ENCODE measurements around the gene VWC2. TPM values are rescaled to one million over a fixed set of nuclear protein-coding genes. Genes with fewer than 3 reads are reported as not detected.

Gene VWC2
- total and polyA plus RNA-seq, 2 donors (not counting 1 experiment from before 2014, with no cell fraction given) = not detected

- Histone ChIP-seq H3K9ac (ENCODE audit: low read length) (no peak overlapping the region), H3K27ac (ENCODE audit: low read length in 2 of 2) (no peak overlapping the region), H3K79me2 (ENCODE audit: control insufficient read depth, insufficient read depth, low read length) (no peaks in the 10 kb centered on the region), H4K20me1 (ENCODE audit: control insufficient read depth, insufficient read depth, low read length, poor library complexity, severe bottlenecking) (no peaks in the 10 kb centered on the region), H3K4me2 (replicated peaks; ENCODE audit: low read depth, low read length, poor library complexity, severe bottlenecking) (no peak overlapping the region), H3K27me3 (replicated peaks in 1 of 4; ENCODE audit: control extremely low read depth in 1 of 4, control insufficient read depth in 3 of 4, insufficient read depth in 4 of 4, low read length in 3 of 4) (no peaks in the 10 kb centered on the region), H3K4me1 (ENCODE audit: control insufficient read depth in 2 of 2, insufficient read depth in 2 of 2, low read length in 2 of 2) (no peaks in the 10 kb centered on the region), H2AFZ (ENCODE audit: insufficient read depth, low read depth, low read length, poor library complexity, severe bottlenecking) (no peak overlapping the region), H3K9me3 (ENCODE audit: control extremely low read depth in 1 of 3, control insufficient read depth in 2 of 3, insufficient read depth in 1 of 3, low read length in 2 of 3) (no peaks in the 10 kb centered on the region), H3K36me3 (replicated peaks in 1 of 2; ENCODE audit: control extremely low read depth in 1 of 2, control insufficient read depth in 1 of 2, extremely low read depth in 1 of 2, insufficient read depth in 2 of 2, low read length in 1 of 2) (no peaks in the 10 kb centered on the region), H3K4me3 (ENCODE audit: control extremely low read depth in 1 of 5, extremely low read depth in 1 of 5, insufficient read depth in 1 of 5, low read depth in 2 of 5, low read length in 4 of 5) (no peak overlapping the region)
- Mint-ChIP-seq H3K9me3 (ENCODE audit: insufficient read depth) (peaks cover 4% of the 10 kb centered on the region), H3K4me1 (no peaks in the 10 kb centered on the region), H3K4me3 (no peak overlapping the region), H3K27me3 (peaks cover 7% of the 10 kb centered on the region), H3K27ac (no peak overlapping the region)
- POLR2A ChIA-PET = no interaction called here
- TF ChIP-seq CTCF (IDR thresholded peaks at IDR 0.05) (no peak), EZH2 (IDR thresholded peaks at IDR 0.05; ENCODE audit: borderline replicate concordance, insufficient read depth, low read depth, low read length, poor library complexity, severe bottlenecking) (no peak)
- intact Hi-C loops (cut with micrococcal nuclease) = no loop called here
- DNase-seq (no peak), ATAC-seq (ENCODE audit: low read depth) (no peak)
- WGBS (ENCODE audit: insufficient coverage) = no CpG with 5 or more reads among the region's 1 CpG
- CTCF ChIA-PET = no interaction called here
Measured at GRCh38 chr7:49817279-49817678, 43.8 kb downstream of the VWC2 start.

- Histone ChIP-seq H3K9ac (ENCODE audit: low read length) (no peak overlapping the region), H4K20me1 (ENCODE audit: control insufficient read depth, insufficient read depth, low read length, poor library complexity, severe bottlenecking) (no peaks in the 10 kb centered on the region), H3K4me1 (ENCODE audit: control insufficient read depth in 2 of 2, insufficient read depth in 2 of 2, low read length in 2 of 2) (no peaks in the 10 kb centered on the region), H2AFZ (ENCODE audit: insufficient read depth, low read depth, low read length, poor library complexity, severe bottlenecking) (no peak overlapping the region), H3K27ac (ENCODE audit: low read length in 2 of 2) (no peak overlapping the region), H3K79me2 (ENCODE audit: control insufficient read depth, insufficient read depth, low read length) (no peaks in the 10 kb centered on the region), H3K9me3 (ENCODE audit: control extremely low read depth in 1 of 3, control insufficient read depth in 2 of 3, insufficient read depth in 1 of 3, low read length in 2 of 3) (no peaks in the 10 kb centered on the region), H3K36me3 (replicated peaks in 1 of 2; ENCODE audit: control extremely low read depth in 1 of 2, control insufficient read depth in 1 of 2, extremely low read depth in 1 of 2, insufficient read depth in 2 of 2, low read length in 1 of 2) (no peaks in the 10 kb centered on the region), H3K4me2 (replicated peaks; ENCODE audit: low read depth, low read length, poor library complexity, severe bottlenecking) (no peak overlapping the region), H3K4me3 (ENCODE audit: control extremely low read depth in 1 of 5, extremely low read depth in 1 of 5, insufficient read depth in 1 of 5, low read depth in 2 of 5, low read length in 4 of 5) (no peak overlapping the region), H3K27me3 (replicated peaks in 1 of 4; ENCODE audit: control extremely low read depth in 1 of 4, control insufficient read depth in 3 of 4, insufficient read depth in 4 of 4, low read length in 3 of 4) (no peaks in the 10 kb centered on the region)
- no peak for TF ChIP-seq EZH2 (IDR thresholded peaks at IDR 0.05; ENCODE audit: borderline replicate concordance, insufficient read depth, low read depth, low read length, poor library complexity, severe bottlenecking)
- TF ChIP-seq CTCF (IDR thresholded peaks at IDR 0.05) = no peak
- DNase-seq (no peak), ATAC-seq (ENCODE audit: low read depth) (no peak)
- POLR2A ChIA-PET = no interaction called here
- H3K27ac Mint-ChIP-seq = no peak overlapping the region
- H3K4me1 Mint-ChIP-seq = no peaks in the 10 kb centered on the region
- CTCF ChIA-PET = no interaction called here
- intact Hi-C loops (cut with micrococcal nuclease) = no loop called here
- peaks cover under 1% of the 10 kb centered on the region for H3K9me3 Mint-ChIP-seq (ENCODE audit: insufficient read depth)
- H3K4me3 Mint-ChIP-seq = no peak overlapping the region
- H3K27me3 Mint-ChIP-seq = peaks cover 1% of the 10 kb centered on the region
Measured at GRCh38 chr7:49821181-49821580, 47.7 kb downstream of the VWC2 start.
